ENCODE results near the gene KCNK1. TPM values are rescaled to one million over a fixed set of nuclear protein-coding genes. Genes with fewer than 3 reads are reported as not detected.

KCNK1 gene
- total RNA-seq, 1 experiment from 2014 or later = not detected

GRCh38 chr1:233677690-233678354 lies 63.9 kb downstream of the KCNK1 start:
- no peak for DNase-seq
- ChIA-PET POLR2A (no interaction called here), CTCF (no interaction called here)
- no peaks in the 10 kb centered on the region for H3K27me3 Mint-ChIP-seq (ENCODE audit: insufficient read depth, unreplicated experiment)
- no peak overlapping the region for H3K27ac Mint-ChIP-seq (ENCODE audit: unreplicated experiment)
- no peaks in the 10 kb centered on the region for H3K36me3 ChIP-seq (ENCODE audit: control insufficient read depth, insufficient read depth, low read length)
- no peaks in the 10 kb centered on the region for H3K27me3 ChIP-seq (replicated peaks; ENCODE audit: control insufficient read depth, insufficient read depth, low read length)
- H3K4me3 Mint-ChIP-seq (ENCODE audit: unreplicated experiment) = no peak overlapping the region
- TF ChIP-seq CTCF (IDR thresholded peaks at IDR 0.05; ENCODE audit: insufficient read depth in 1 of 2, low read depth in 1 of 2, low read length in 1 of 2, severe bottlenecking in 1 of 2, unreplicated experiment in 1 of 2) = no peak
- no peaks in the 10 kb centered on the region for H3K36me3 Mint-ChIP-seq (ENCODE audit: insufficient read depth, unreplicated experiment)
- no peaks in the 10 kb centered on the region for H3K9me3 ChIP-seq
- no peaks in the 10 kb centered on the region for H3K9me3 Mint-ChIP-seq (ENCODE audit: unreplicated experiment)
- H3K4me1 ChIP-seq = no peaks in the 10 kb centered on the region
- intact Hi-C loops (cut with micrococcal nuclease; ENCODE audit: unreplicated experiment) = no loop called here
- H3K4me1 Mint-ChIP-seq (ENCODE audit: low read depth, unreplicated experiment) = no peaks in the 10 kb centered on the region
- BruUV-seq (replicated peaks) = no TSS peak
- H3K4me3 ChIP-seq (ENCODE audit: low read depth, low read length) = no peak overlapping the region

- H3K4me3 ChIP-seq (ENCODE audit: low read depth, low read length) = no peak overlapping the region
- TF ChIP-seq CTCF (IDR thresholded peaks at IDR 0.05; ENCODE audit: insufficient read depth in 1 of 2, low read depth in 1 of 2, low read length in 1 of 2, severe bottlenecking in 1 of 2, unreplicated experiment in 1 of 2) = no peak
- H3K9me3 Mint-ChIP-seq (ENCODE audit: unreplicated experiment) = no peaks in the 10 kb centered on the region
- intact Hi-C loops (cut with micrococcal nuclease; ENCODE audit: unreplicated experiment) = no loop called here
- BruUV-seq (replicated peaks) = no TSS peak
- no peaks in the 10 kb centered on the region for H3K4me1 ChIP-seq
- H3K36me3 ChIP-seq (ENCODE audit: control insufficient read depth, insufficient read depth, low read length) = no peaks in the 10 kb centered on the region
- no peaks in the 10 kb centered on the region for H3K9me3 ChIP-seq
- no peaks in the 10 kb centered on the region for H3K27me3 ChIP-seq (replicated peaks; ENCODE audit: control insufficient read depth, insufficient read depth, low read length)
- H3K4me3 Mint-ChIP-seq (ENCODE audit: unreplicated experiment) = no peak overlapping the region
- no peaks in the 10 kb centered on the region for H3K36me3 Mint-ChIP-seq (ENCODE audit: insufficient read depth, unreplicated experiment)
- no peak overlapping the region for H3K27ac Mint-ChIP-seq (ENCODE audit: unreplicated experiment)
- no peak for DNase-seq
- CTCF ChIA-PET = no interaction called here
- H3K4me1 Mint-ChIP-seq (ENCODE audit: low read depth, unreplicated experiment) = no peaks in the 10 kb centered on the region
- POLR2A ChIA-PET = no interaction called here
- H3K27me3 Mint-ChIP-seq (ENCODE audit: insufficient read depth, unreplicated experiment) = no peaks in the 10 kb centered on the region
Observed at GRCh38 chr1:233679030-233679429, 65.1 kb downstream of the KCNK1 start.

- Mint-ChIP-seq H3K4me1 (ENCODE audit: low read depth, unreplicated experiment) (no peaks in the 10 kb centered on the region), H3K9me3 (ENCODE audit: unreplicated experiment) (no peaks in the 10 kb centered on the region), H3K4me3 (ENCODE audit: unreplicated experiment) (no peak overlapping the region), H3K27me3 (ENCODE audit: insufficient read depth, unreplicated experiment) (no peaks in the 10 kb centered on the region), H3K36me3 (ENCODE audit: insufficient read depth, unreplicated experiment) (no peaks in the 10 kb centered on the region), H3K27ac (ENCODE audit: unreplicated experiment) (no peak overlapping the region)
- TF ChIP-seq CTCF (IDR thresholded peaks at IDR 0.05; ENCODE audit: insufficient read depth in 1 of 2, low read depth in 1 of 2, low read length in 1 of 2, severe bottlenecking in 1 of 2, unreplicated experiment in 1 of 2) = no peak
- ChIA-PET CTCF (no interaction called here), POLR2A (no interaction called here)
- no TSS peak for BruUV-seq (replicated peaks)
- Histone ChIP-seq H3K9me3 (no peaks in the 10 kb centered on the region), H3K27me3 (replicated peaks; ENCODE audit: control insufficient read depth, insufficient read depth, low read length) (no peaks in the 10 kb centered on the region), H3K4me3 (ENCODE audit: low read depth, low read length) (no peak overlapping the region), H3K36me3 (ENCODE audit: control insufficient read depth, insufficient read depth, low read length) (no peaks in the 10 kb centered on the region), H3K4me1 (no peaks in the 10 kb centered on the region)
- DNase-seq = no peak
- intact Hi-C loops (cut with micrococcal nuclease; ENCODE audit: unreplicated experiment) = no loop called here
Observed at GRCh38 chr1:233679591-233680373, 65.9 kb downstream of the KCNK1 start.
